HG02981 (cell line): ENCODE results near the gene WDFY2.

Experiments used
- ATAC-seq: cut with Tn5 transposase; IDR thresholded peaks from one replicate; pipeline ENCODE4 v1.9.1; 2021; ENCODE audit warnings: mild to moderate bottlenecking, moderate library complexity; ENCODE audit not compliant: unreplicated experiment

WDFY2 gene

DNA sequence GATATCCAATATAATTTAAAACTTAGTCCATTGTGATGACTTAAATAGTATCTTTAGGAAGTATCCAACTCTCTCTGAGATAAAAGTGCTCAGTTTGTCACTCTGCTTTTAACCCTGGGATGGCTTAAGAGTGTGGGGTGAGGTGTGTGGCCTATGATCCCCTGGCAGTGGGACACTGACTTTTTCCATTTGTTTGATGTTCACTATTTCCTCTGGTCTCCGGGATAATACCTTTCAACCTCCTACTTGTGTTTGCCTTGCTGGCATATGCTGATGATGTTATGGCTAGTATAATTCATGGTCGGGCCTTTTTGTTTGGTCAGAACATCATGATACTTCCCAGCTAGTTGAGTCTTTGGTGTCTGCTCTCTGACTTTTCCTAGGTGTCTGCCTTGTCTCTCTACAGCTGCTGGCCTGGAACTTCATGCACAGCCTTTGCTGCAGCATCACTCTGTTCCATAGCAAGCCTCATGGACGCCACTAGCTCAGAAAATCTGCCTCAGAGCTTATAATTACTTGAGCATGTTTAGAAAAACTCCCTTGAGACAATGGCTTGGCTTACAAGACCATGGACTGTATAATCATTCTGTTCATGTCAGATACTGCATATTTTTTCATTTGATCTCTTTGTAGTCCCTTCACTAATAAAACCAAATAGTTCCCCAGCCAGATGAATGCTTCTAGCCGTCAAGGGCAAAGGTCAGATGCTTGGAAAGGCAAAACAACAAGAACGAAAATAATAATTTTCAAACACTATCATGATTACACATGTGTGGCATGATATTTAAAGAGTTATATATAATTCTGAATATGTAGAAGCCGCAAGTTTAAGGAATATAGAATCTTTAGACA, 75.2 kb downstream of the WDFY2 start:
- ATAC-seq = no peak

DNA sequence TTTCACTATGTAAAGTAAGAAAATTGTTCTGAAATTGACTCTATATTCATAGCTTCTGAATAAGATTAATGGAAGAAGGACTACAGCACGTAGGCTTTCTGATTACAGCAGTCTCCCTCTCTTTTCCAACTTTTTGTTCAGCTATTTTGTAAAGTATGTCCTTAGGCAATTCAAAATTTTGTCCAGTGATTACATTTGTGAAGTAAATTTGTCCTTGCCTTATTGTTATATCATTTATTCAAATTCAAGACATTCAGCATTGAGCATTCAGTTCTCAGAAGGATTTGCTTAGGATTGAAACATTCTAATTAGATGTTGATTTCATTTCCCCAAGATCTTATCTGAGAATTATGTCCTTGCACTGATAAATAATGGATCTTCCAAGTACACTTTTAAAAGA, 76.6 kb downstream of the WDFY2 start:
- no peak for ATAC-seq

DNA sequence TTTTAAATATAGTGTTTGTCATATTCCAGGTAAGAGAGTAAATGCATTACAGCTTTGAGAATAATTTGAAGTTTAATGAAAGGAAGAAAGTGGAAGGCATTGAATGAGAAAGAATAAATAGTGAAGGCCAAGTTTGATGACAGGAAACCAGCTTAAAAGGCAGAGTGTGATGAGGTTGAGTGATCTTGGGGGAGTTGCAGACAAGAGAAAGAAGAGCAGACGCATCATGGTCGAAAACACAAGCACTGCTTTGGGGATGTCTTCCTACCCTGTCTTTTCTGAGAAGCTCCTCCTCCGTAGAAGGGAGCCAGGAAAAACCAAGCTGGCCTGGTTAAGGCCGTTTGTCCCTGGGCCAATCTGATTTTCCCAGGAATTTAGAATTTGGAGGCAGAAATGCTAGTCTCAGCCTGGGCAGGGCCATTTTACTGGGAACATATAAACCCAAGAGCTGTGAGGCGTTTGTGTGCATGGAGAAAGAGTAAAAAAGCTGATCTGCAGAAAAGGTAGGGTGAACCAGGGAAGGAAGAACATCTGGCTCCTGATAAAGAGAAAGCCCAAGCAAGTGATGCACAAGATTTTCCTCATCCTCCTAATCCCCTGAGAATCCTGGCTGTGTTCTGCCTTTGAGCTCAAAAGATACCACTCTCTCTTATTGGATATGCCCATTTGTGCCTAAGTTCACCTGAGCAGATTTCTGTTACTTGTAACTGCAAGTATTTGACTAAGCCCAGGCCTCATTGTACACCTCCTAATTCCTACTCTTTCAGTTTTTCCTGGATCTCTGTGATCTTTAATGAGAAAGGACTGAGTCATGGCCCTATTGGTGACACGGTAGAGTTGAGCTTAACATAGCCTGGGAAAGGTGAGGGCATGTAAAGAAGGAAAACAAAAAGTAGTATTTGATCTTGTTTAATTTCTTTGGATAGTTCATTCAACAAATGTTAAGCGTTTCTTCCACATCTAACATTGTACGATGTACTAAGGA, 80.0 kb downstream of the WDFY2 start:
- ATAC-seq = no peak

DNA sequence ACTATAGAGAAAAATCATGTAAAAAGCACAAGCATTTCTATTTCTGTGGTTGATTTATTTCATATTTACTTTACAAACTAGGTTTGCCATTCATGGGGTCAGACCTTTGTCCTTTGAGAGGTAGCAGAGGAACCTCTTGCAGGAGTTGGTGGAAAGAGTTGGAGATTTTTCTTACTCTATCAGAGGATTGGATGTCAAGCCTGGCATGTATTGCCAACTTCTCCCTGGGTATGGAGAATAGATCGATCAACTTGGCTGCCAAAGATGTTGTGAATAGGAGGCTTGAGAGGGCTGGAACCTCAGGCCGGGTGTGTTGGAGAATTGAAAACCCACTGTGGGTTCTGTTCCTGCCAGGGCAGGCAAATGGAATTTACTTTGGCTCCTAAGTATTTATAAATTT, 81.2 kb downstream of the WDFY2 start:
- ATAC-seq = no peak

DNA sequence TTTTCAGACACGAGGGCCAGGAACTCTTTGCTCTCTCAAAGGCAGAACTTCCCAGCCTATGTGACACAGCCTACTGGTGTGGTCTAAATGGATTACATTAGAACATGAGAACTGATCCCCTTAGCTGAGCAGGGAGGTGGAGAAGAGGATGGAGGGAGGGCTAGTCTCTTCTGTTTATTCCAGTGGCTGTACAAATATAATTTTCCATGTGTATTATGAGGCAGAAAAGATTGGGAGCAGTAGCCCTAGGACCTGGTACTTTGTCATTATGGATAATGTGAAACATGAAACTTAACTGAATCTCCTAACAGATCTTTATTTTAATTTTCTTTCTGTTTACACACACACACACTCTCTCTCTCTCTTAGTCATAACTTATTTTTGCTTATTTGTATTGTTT, 82.1 kb downstream of the WDFY2 start:
- no peak for ATAC-seq

DNA sequence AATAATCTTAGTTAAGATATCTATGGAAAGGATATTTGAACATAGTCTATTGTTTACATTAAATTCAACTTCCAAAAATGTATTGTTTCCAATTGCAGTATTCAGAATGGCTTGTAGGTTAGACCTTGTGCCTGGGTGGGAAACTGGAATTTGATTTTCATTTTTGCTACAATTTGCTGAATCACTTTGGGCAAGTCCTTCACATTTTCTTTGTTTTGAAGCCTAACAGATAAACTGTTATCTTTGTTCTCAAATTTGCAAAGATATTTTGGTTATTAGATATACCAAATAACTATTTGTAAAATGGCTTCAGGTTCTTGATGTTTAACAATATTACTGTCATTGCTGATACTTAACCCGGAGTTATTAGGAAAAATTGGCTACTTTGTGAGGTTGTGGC, 82.6 kb downstream of the WDFY2 start:
- ATAC-seq = no peak

DNA sequence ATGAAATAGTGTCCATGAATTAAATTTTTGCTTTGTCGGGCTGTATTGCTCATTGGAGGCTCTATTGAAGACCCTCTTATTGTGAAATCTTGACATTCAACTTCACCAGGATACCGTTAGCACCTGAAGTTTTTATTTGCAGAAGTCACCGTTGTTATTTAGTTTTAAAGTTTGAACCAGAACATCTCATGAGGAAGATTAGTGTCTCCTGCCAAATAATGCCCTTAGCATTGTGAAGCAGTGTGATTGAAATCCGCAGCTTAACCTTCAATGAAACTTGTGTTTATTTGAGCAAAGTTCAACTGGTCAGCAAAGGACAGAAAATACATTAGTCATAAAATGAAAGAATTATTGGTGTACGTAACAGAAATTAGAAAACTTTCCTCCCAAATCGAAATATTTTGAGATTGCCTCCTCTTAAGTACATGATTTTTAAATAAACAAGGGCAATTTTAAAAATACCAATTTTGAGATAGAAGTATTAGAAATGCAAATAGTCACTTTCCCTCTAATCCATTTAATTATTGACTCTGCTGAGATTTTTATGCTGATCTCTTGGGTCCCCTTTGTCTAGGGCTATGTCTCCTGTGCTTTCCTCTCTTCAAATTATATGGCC, 84.4 kb downstream of the WDFY2 start:
- ATAC-seq = no peak

DNA sequence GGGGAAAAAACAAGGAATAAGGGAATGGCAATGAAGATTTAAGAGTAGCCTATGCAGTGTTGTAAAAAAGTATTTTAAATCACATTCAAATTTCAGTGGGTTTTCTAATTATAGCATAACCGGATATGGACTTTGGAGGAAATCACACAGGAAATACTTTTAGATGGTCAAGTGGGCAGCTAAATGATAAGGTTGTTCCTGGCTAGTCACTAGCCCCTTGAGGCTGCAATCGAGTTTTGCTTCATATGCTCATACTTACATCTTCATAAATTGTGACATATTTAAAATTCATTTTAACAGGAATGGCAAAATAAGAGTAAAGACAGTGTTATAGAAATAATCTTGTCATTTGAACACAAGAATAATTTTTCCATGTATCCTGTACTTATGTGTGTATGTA, 88.9 kb downstream of the WDFY2 start:
- no peak for ATAC-seq

DNA sequence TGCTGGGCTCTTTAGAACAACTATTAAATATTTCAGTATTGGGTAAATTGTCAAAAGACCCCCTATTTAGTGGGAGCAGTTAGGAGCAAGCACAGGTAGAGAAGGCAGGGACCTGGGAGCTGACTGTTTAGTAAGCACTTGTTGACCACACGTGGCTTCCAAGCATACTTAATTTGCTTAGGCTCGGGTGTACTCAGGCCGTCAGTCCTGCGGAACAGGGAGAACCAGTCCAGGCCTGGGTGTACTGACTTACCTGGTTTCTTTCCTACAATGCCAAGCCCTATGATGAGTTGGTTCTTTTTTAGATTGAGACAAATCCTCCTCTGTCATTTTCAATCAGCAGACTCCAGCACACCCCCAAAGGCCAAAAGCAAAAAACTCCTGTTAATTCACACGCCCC, 90.0 kb downstream of the WDFY2 start:
- ATAC-seq = no peak

DNA sequence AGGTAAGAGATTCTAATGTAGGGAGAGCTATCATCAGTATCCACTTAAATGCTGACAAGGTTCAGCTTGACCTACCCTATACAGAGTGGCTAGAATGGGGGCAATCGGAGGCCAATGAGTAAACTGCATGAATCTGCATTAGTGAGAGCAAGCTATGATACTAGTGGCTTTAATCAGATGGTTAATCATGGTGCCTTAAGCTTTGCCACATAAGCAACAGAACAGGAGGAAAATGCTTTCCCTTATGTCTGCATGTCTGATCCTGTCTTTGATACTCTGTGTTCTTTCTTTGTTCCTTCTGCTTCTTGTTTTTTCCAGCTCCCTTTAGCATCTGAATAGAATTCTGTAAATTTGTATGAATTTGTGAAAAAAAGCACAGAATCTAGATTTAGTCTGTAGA, 91.1 kb downstream of the WDFY2 start:
- no peak for ATAC-seq

DNA sequence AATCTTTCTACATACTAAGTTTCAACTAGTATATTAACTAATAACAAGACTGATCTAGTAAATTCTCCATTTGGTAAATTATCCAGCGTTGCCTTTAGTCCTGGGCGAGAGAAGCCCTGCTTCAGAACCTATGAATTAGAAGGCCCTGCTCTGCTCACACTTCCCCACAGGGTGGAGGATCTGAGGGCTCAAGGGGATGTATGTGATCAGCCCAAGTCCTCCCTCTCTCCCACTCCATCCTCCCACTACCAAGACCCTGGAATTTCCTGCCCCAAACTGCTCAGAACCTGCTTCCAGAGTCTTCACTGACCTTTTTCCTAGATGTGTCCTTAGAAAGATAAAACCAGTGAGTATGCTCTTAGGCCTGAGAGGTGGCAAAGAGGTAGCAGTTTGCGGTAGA, 91.6 kb downstream of the WDFY2 start:
- no peak for ATAC-seq

DNA sequence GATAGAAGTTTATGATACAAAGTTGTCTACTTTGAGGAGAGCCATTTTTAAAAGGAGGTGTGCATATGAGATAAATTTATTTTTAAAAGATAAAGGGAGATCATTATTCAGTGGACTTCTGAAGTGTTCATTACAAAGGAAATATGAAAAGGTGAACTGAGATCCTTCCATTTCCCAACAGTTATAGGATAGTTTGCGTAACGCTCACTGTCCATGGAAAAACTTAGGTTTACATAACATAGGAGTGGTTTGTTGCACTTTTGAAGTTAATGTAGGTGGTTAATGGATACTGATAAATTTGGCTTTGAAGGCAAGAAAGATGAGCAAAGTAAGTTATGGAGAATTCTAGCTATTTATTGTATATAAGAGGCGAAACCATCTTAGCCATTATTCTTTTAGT, 92.5 kb downstream of the WDFY2 start:
- no peak for ATAC-seq

DNA sequence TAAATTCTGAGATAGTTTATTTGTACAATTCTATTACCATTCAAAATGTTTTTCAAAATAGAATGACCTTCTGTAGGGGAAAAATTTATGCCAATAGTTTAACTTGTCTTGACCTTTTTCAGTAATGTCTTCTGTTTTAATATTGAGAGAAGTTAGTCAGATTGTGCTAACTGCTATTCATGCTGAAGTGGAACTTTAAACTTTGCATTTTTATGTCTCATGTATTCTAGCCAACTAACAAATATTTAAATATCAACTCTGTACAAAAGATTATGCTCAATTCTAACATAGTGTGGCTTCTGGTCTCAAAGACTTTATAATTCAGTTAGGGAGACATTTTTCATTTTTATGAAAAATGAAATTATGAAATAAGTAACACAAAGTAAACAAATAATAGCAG, 94.2 kb downstream of the WDFY2 start:
- ATAC-seq = no peak

DNA sequence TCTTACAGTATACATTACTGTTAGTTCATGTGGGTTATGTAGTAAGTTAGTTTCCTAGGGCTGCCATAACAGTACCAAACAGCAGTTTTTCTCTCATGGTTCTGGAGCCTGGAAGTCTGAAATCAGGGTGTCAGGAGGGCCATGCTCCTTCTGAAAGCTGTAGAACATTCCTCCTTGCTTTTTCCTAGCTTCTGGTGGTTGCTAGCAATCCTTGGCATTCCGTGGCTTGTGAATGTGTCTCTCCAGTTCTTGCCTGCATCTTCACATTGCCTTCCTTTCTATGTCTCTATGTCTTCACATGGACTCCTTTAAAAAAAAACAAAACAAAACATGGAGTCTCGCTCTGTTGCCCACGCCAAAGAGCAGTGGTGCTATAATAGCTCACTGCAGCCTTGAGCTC, 95.4 kb downstream of the WDFY2 start:
- ATAC-seq = no peak

DNA sequence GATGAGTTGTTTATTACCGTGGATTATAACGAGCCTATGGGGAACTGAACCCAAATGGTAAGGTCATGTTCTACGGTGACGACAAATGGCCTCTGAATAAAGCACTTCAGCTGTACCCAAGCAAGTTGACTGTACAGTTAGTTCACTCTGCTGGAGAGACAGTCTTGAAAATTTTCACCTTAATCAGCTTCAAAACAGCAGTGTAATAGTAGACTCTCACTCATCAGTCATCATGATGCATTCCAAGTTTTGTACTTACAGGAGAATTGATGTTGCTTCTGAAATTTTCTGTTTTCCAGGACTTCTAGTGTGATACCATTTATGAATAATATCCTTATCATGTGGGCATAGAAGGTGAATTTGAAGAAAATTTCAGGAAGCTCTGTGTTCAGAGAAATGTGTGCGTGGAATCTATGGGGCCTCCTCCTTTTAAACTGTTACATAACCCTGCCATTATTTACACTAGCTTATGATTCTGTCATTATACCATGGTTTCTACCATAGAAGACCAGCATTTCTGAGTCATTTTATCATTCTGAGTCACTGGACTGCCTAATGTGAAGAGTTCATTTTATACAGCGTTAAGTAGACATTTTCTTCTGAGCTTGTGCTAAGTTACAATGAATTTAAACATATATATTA, 96.9 kb downstream of the WDFY2 start:
- ATAC-seq = no peak

DNA sequence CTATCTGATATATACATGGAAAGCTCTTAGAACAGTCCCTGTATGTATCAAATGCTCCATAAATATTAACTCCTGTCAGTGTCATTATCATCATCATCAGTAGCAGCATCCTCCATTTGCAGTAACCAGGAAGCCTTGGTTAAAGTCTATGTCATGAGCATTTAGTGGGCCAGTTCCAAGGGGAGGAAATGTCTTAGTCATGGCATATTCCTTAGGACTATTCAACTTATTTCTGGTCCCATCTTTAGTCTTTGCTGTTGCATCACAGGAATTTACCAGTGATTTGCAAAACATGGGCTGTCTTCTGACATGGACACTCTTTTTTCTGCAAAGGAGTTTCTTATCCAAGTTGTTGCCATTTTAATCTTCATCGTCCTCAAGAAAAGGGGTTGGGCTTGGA, 98.4 kb downstream of the WDFY2 start:
- no peak for ATAC-seq

DNA sequence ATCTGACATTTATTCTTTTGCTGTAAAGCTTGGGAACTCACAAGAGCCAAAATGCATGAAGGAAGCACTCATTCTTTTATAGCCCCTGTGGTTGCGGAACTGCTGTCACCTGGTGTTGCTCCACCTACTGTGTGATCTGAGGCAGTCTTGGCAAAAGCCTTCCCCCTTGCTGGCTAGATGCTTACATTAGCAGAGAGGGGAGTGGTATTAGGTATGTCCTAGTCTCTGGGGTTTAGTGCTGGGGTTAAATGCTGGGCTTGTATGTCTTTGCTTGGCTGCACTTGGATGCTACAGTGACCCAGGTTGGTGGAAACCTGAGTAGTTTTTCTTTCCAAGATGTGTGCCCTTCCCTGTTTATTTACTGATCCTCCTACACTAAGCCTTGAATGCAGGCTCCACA, 99.3 kb downstream of the WDFY2 start:
- ATAC-seq = no peak

DNA sequence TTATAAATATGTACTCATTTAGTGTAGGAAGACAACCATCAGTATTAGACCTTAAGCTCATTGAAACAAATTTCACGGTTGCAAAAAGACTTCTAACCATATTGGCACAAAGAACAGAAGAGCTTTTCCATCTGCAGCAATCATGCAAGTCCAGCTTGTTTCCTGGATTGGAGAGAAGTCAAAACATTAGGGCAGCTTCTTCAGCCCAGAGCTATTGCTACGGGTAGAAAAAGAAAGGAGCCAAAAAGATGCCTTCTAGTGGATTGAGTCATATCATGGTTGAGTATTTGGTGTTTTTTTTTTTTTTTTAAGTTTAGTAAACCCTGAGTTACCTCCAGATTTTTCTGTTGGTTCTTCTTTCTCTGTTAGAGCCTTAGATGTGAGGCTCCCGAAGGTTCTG, 99.8 kb downstream of the WDFY2 start:
- ATAC-seq = no peak

DNA sequence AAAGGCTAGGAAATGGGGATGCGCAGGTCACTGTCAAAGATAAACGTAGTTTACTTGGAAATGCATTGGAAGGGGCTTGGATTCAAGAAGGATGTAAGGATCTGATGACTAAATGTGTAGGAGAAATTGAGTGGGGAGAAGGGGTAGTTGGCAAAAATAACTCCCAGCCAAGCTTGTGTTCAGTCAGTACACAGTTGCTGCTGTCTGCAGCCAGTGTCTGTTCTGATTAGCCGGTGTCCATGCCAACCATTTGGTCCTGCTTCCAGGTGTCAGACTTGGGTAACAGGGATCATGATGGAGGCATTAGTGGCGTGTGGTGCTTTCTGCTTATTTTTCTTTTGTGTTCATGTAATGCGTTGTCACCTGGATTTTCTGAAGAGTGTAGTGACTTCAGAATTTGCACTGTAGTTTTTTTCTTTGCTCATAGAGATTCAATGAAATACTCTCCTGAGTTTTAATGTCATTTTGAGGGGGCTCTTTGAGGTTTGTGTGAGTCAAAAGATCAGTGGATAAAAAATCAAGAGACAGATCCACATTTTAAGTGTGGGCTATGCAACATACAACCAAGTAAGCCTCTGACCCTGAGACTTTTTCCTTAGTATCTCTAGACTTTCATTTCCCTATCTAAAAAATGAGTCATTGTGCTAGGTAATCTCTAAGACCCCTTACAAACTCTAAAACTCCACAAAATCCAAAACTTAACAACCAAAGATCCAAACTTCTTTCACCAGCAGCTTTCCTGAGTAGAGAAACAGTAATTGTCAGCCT, 103.9 kb downstream of the WDFY2 start:
- no peak for ATAC-seq

DNA sequence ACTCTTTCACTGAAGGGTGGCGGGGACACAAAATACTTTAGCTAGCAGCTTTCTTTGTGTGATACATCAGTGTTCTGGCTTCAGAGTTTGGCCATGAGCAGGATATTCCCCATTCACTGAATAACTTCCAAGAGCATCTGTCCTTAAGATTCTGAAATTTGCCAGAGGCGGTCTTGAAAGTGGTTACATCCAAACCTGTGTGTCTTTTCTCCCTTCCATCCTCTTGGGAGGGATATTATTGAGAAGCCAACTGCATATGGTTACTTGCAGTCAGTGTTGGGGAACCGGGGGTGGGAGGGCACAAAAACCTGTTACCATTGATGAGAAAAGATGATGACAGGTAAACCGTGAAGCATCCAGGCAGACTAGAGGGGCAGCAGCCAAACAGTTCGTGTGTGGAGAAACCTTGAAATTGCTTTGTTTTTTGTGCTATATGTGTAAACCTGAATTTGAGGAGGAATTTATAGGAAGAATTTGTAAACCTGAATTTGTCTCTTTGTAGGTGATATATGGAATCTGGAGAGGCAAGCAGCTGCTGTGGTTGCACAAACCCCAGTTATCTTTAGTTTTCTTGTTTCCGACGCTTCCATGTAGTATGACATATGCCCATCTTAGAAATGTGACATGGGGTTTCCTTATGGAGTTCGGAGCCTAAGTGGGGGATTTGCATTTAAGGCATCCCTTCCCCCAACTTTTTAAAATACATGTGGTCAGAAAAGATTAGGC, 104.8 kb downstream of the WDFY2 start:
- no peak for ATAC-seq
